ENCODE measurements around the gene SLF2. TPM values are rescaled to one million over a fixed set of nuclear protein-coding genes. Genes with fewer than 3 reads are reported as not detected.

SLF2 gene
- total and polyA plus RNA-seq, 2 of the 13 experiments (the other 11 are each of a cell fraction or from before 2014, with no cell fraction given) = 12.2 to 48.1 TPM

DNA sequence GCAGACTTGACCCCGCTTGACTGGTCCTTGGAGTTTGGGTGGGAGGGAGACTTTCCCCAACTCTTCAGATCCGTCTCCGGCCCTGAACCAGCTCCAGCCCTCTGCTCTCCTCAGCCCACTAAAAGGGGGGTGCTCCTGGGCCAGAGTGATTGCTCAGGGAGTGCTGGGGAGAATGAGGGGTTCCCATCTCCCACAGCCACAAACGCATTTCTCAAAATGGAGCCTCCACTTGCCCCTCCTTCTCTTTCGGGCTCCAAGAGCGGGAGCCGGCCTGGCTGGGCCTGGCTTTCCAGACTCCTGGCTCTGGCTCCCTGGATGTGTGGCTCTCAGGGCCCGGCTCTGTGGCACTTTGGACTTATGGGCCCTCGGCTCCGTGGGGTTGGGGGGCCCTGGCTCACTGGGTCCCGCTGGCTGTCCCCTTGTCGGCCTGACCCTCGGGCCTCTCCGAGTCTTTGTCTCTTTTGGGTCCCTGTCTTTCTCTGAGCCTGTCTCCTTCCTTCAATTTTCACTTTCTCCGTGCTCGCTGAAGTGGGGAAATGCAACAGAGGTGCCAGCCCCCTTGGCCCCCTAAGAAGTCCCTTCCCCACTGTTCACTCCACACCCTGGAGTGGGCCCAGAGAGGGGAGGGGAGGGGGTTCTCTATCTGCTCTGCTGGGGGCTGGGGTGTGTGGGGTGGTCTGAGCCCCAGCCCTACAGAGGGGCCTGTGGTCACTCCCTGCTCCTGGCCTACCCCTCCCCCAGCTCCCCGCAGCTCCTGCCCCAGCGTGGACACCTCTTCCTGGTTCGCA lies 87.6 kb downstream of the SLF2 start (continued):
- TF ChIP-seq, protein P1, sequence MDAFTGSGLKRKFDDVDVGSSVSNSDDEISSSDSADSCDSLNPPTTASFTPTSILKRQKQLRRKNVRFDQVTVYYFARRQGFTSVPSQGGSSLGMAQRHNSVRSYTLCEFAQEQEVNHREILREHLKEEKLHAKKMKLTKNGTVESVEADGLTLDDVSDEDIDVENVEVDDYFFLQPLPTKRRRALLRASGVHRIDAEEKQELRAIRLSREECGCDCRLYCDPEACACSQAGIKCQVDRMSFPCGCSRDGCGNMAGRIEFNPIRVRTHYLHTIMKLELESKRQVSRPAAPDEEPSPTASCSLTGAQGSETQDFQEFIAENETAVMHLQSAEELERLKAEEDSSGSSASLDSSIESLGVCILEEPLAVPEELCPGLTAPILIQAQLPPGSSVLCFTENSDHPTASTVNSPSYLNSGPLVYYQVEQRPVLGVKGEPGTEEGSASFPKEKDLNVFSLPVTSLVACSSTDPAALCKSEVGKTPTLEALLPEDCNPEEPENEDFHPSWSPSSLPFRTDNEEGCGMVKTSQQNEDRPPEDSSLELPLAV (CRISPR knock-in tag; conservative IDR thresholded peaks at IDR 0.05; ENCODE audit: low read depth) = no peak

DNA sequence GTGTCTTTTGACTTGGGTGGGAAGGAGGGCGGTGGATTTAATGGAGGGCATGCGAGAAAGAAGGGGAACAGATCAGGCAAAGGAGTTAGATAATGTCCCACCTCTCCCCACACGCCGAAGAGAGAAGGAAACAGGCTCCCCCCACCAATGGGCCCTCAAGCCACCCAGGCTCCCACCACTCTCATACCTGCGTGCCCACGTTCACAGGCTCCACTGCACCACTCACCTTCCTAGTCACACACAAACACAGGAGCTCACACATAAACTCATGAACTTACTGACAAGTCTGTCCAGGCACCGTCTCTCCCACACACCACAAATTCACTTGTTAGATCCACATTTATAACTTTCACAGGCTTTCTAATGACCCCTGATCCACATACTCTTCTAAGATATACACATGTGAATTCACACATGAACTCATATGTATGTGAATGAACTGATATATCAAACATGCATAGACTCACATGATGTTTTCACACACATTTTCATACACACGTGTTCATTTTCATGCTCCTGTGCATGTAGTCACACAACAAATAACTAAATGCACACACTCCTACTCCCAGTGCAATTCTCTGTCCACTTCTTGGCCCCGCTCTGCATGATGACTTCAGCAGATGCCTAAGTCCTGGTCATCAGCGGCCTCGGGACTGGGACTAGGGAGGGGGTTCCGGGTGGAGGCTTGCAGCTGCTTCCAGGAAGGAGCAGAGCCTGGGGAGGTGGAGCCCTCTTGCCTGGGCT lies 88.3 kb downstream of the SLF2 start:
- POLR2A ChIA-PET = interaction anchor here (1.6 to 23.0 kb wide), 3 partner anchors 8 to 32 kb away, joined by 5 to 277 read pairs (median 124); partner anchors contain the start of gene SEMA4G
- TSS peak; percentile 47 for BruUV-seq (replicated peaks)
- ATAC-seq (no peak), FAIRE-seq (peak; percentile 15), DNase-seq (ENCODE audit: low spot score) (no peak)
- Histone ChIP-seq H4K20me1 (ENCODE audit: insufficient read depth, low read length) (no peaks in the 10 kb centered on the region; the same call in 1 of the 2 replicates), H3K9ac (ENCODE audit: insufficient read depth, low read depth, low read length) (peak overlapping the region; percentile 95), H3K36me3 (replicated peaks in 1 of 2; ENCODE audit: control insufficient read depth in 1 of 2, insufficient read depth in 2 of 2, low read length in 2 of 2) (peaks cover 13 to 34% of the 10 kb centered on the region in 2 experiments; a peak in 4 of 5 replicates), H3K79me2 (ENCODE audit: insufficient read depth, low read length) (peaks cover 32% of the 10 kb centered on the region), H2AFZ (ENCODE audit: low read length) (no peak overlapping the region), H3K9me3 (ENCODE audit: low read length) (no peaks in the 10 kb centered on the region), H3K4me3 (replicated peaks in 1 of 3; ENCODE audit: insufficient read depth in 1 of 3, low read depth in 2 of 3, low read length in 3 of 3) (peak overlapping the region; percentile 91 to 99 (median 98); a peak in 5 of 6 replicates), H3K4me1 (ENCODE audit: insufficient read depth, low read length) (peaks cover 30% of the 10 kb centered on the region), H3K27me3 (ENCODE audit: control insufficient read depth in 1 of 2, insufficient read depth in 2 of 2, low read length in 2 of 2) (no peaks in the 10 kb centered on the region; a peak in 1 of 5 replicates), H3K27ac (ENCODE audit: extremely low read length, insufficient read depth, low read length) (peak overlapping the region; percentile 81), H3K4me2 (ENCODE audit: low read depth, low read length) (peak overlapping the region; percentile 90)
- 79% methylated on average over 10 of the region's 12 CpGs for WGBS (ENCODE audit: low lambda C conversion rate)
- intact Hi-C loops (cut with micrococcal nuclease; ENCODE audit: unreplicated experiment) (no loop called here), in situ Hi-C loops (cut with HindIII; ENCODE audit: extremely low pct_ligation_motif_present, low pct_unique_long_range_greater_than_20kb) (no loop called here)
- CTCF ChIA-PET (ENCODE audit: low intra/inter-chr PET ratio, low total read pairs) = interaction anchor here (8.5 kb wide), 1 partner anchor 12 kb away, joined by 240 read pairs; no protein-coding TSS in a partner anchor
- no peak for TF ChIP-seq NR2F1 (CRISPR knock-in tag; IDR thresholded peaks at IDR 0.05)
- TF ChIP-seq, protein P2, sequence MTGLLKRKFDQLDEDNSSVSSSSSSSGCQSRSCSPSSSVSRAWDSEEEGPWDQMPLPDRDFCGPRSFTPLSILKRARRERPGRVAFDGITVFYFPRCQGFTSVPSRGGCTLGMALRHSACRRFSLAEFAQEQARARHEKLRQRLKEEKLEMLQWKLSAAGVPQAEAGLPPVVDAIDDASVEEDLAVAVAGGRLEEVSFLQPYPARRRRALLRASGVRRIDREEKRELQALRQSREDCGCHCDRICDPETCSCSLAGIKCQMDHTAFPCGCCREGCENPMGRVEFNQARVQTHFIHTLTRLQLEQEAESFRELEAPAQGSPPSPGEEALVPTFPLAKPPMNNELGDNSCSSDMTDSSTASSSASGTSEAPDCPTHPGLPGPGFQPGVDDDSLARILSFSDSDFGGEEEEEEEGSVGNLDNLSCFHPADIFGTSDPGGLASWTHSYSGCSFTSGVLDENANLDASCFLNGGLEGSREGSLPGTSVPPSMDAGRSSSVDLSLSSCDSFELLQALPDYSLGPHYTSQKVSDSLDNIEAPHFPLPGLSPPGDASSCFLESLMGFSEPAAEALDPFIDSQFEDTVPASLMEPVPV (CRISPR knock-in tag; IDR thresholded peaks at IDR 0.05) = 0 out of 2 replicates have a peak, but pooled peaks have one; percentile 24
- no peak for TF ChIP-seq ZNF17 (CRISPR knock-in tag; IDR thresholded peaks at IDR 0.05)
- TF ChIP-seq ZFP90 (CRISPR knock-in tag; IDR thresholded peaks at IDR 0.05; ENCODE audit: borderline replicate concordance) = no peak
- TF ChIP-seq CENPX (CRISPR knock-in tag; IDR thresholded peaks at IDR 0.05) = no peak
- TF ChIP-seq, protein P3, sequence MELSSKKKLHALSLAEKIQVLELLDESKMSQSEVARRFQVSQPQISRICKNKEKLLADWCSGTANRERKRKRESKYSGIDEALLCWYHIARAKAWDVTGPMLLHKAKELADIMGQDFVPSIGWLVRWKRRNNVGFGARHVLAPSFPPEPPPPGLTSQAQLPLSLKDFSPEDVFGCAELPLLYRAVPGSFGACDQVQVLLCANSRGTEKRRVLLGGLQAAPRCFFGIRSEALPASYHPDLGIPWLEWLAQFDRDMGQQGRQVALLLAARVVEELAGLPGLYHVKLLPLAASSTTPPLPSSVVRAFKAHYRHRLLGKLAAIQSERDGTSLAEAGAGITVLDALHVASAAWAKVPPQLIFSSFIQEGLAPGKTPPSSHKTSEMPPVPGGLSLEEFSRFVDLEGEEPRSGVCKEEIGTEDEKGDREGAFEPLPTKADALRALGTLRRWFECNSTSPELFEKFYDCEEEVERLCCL (CRISPR knock-in tag; IDR thresholded peaks at IDR 0.05; ENCODE audit: borderline replicate concordance) = no peak
- no peak for TF ChIP-seq CCDC6 (CRISPR knock-in tag; IDR thresholded peaks at IDR 0.05)
- TF ChIP-seq ZNF761 (CRISPR knock-in tag; conservative IDR thresholded peaks at IDR 0.05) = 0 out of 2 replicates have a peak, but pooled peaks have one; percentile 41
- TF ChIP-seq, protein P4, sequence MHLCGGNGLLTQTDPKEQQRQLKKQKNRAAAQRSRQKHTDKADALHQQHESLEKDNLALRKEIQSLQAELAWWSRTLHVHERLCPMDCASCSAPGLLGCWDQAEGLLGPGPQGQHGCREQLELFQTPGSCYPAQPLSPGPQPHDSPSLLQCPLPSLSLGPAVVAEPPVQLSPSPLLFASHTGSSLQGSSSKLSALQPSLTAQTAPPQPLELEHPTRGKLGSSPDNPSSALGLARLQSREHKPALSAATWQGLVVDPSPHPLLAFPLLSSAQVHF (CRISPR knock-in tag; IDR thresholded peaks at IDR 0.05) = no peak
- no peak for TF ChIP-seq ZNF234 (CRISPR knock-in tag; conservative IDR thresholded peaks at IDR 0.05)
- no peak for TF ChIP-seq NFRKB (IDR thresholded peaks at IDR 0.05)
- TF ChIP-seq PCBP2 (optimal IDR thresholded peaks at IDR 0.05; ENCODE audit: low read depth, low read length, poor library complexity, severe bottlenecking) = no peak

Measured in HepG2 (cell line).